ENCODE results near the gene RGCC.

Gene RGCC

GRCh38 chr13:41520016-41520659 lies 62.8 kb downstream of the RGCC start:
- no peak for DNase-seq

All from NCI-H69 (cell line).